CD4-positive, alpha-beta T cell (primary cell): ENCODE data around the gene IRF6. TPM values are rescaled to one million over a fixed set of nuclear protein-coding genes. Genes with fewer than 3 reads are reported as not detected.

ENCODE experiments used
- ATAC-seq: fragments of 200-7000 bp; cut with Tn5 transposase; one replicate; pipeline ENCODE4 v1.10.0; 2022; ENCODE audit warnings: mild to moderate bottlenecking; ENCODE audit not compliant: poor library complexity
- CTCF ChIA-PET: fragments of 350-600 bp; sonication (Branson Sonifier 250); formaldehyde crosslinking; loops from one replicate; lab custom pipeline; 2021; ENCODE audit warnings: antibody characterized with exemption, inconsistent platforms; lab: Charles Lee
- POLR2A ChIA-PET: fragments of 350-600 bp; sonication (Branson Sonifier 250); formaldehyde crosslinking; loops from one replicate; lab custom pipeline; 2021; ENCODE audit warnings: antibody characterized with exemption, inconsistent platforms; lab: Charles Lee
- DNase-seq, 14 experiments: peaks; one replicate each; pipeline ENCODE4 v3.0.0-alpha.2; 2013 to 2020; ENCODE audit warnings: mixed read lengths in 2 of 14
- H3K27ac ChIP-seq, 2 donors: one replicate each; pipeline versions ENCODE4 v1.5.1 to v1.7.0; 2013; ENCODE audit warnings: low read length in 2 of 2, low read depth in 1 of 2, mild to moderate bottlenecking in 1 of 2
- H3K27me3 ChIP-seq, 2 experiments: 1 replicate in 1 of 2; 2 replicates in 1 of 2; pipeline versions ENCODE4 v1.6.1 to v1.7.0; 2013; ENCODE audit warnings: low read length in 2 of 2, control low read depth in 1 of 2, mild to moderate bottlenecking in 1 of 2, moderate library complexity in 1 of 2; ENCODE audit not compliant: insufficient read depth in 2 of 2, control insufficient read depth in 1 of 2
- H3K36me3 ChIP-seq: one replicate; pipeline ENCODE4 v1.6.1; 2013; ENCODE audit warnings: low read length, control low read depth; ENCODE audit not compliant: insufficient read depth
- H3K4me1 ChIP-seq: one replicate; pipeline ENCODE4 v1.6.1; 2013; ENCODE audit warnings: low read length, control low read depth; ENCODE audit not compliant: insufficient read depth
- H3K4me3 ChIP-seq: one replicate; pipeline ENCODE4 v1.5.1; 2013; ENCODE audit warnings: mild to moderate bottlenecking, low read length, moderate library complexity
- H3K9me3 ChIP-seq, 2 experiments: 1 replicate in 1 of 2; 2 replicates in 1 of 2; pipeline versions ENCODE4 v1.6.1 to v1.7.0; 2013; ENCODE audit warnings: low read length in 2 of 2, mild to moderate bottlenecking in 2 of 2, control low read depth in 1 of 2, moderate library complexity in 1 of 2; ENCODE audit not compliant: control insufficient read depth in 1 of 2, insufficient read depth in 1 of 2
- H3K27ac Mint-ChIP-seq: one replicate; pipeline ENCODE4 v1.8.0; 2020; ENCODE audit warnings: mixed read lengths
- H3K27me3 Mint-ChIP-seq: one replicate; pipeline ENCODE4 v1.8.0; 2021; ENCODE audit warnings: mixed read lengths
- H3K36me3 Mint-ChIP-seq: one replicate; pipeline ENCODE4 v1.8.0; 2021; ENCODE audit warnings: low read depth, mixed read lengths
- H3K4me1 Mint-ChIP-seq: one replicate; pipeline ENCODE4 v1.8.0; 2021; ENCODE audit warnings: low read depth, mixed read lengths
- H3K4me3 Mint-ChIP-seq: one replicate; pipeline ENCODE4 v1.8.0; 2020; ENCODE audit warnings: mild to moderate bottlenecking, mixed read lengths
- H3K9me3 Mint-ChIP-seq: one replicate; pipeline ENCODE4 v1.8.0; 2020; ENCODE audit warnings: mixed read lengths
- intact Hi-C, 2 experiments: fragments of 100-400 bp; cut with DNase I in 1 of 2; cut with micrococcal nuclease in 1 of 2; formaldehyde crosslinking; loops; one replicate each; pipeline versions ENCODE4 v1.15.1 to v1.9.0; 2023 to 2025; cut with DNase I, micrococcal nuclease
- polyA plus RNA-seq, 2 donors: library from polyadenylated mRNA; unstranded; fragments of 120-200 nt; gene quantifications; one replicate each; pipeline ENCODE4 v1.2.1, GENCODE V29; 2013
- total RNA-seq, 174 experiments: library from RNA in 2 of 174; stranded (reverse) in 2 of 174; gene quantifications; one replicate each; pipeline ENCODE4 v1.2.3 and lab custom pipeline; 2021 to 2026
- TF ChIP-seq, protein P1 (sequence below): fragments of 200-600 bp; IDR thresholded peaks from one replicate; pipeline ENCODE4 v1.8.0; 2022; ENCODE audit warnings: antibody characterized with exemption, mild to moderate bottlenecking

Gene IRF6
- total RNA-seq = 1 to 10 TPM in 1 of 2 experiments, under 1 TPM in 1; 0.74 to 1.7 TPM
- 0.09 TPM for polyA plus RNA-seq (2013, experiment 1 of 2)
- polyA plus RNA-seq (2013, experiment 2 of 2) = 0.23 TPM
- total RNA-seq (lab: John Stamatoyannopoulos, UW) = 0 to 3.5 (median 0.28) reads per million in 172 experiments

DNA sequence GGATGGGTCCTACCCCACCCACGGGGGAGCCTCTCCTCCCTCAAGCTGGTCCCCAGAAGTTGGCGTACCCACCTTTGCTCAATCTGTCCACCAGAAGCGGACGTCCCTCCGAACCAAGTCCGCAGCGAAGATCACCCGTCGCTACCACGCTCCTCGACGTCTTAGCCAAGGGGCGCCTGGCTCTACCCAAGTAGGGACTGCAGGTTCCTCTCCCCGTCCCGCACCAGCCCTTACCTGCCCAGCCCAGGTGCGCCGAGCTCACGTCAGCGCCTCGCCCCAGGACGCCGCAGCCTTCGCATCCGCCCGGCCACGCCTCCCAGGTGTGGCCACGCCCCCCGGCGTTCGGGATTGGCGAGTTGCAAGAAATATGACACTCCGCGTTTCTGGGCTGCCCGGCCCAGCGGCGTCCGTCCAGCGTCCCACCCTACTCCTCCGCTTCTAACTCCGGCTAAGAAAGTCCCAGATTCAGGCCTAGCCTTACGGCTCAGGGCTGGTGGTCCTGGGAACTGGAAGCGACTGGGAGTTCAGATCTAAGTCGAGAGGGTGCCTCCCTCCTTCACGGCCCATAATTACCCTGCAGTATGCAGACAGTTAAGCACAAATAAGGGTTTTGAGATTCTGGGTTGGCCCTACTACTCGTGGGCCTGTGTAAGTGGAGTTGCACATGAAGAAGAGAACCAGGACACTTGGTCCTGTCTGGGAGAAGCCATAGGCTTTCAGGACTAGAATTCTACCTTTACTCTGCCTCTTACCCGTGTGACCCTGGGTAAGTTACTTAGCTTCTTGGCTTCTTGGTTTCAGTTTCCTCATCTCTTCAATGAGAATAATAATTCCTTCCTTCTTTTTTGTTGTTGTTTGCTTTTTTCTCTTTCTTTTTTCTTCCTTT, at the start of gene IRF6:
TSS of gene IRF6 (minus strand) at position 268 of the 886 bp plus-strand sequence. CDS start 4,729 bp downstream, outside the sequence.
- H3K4me1 Mint-ChIP-seq = peaks cover 8% of the 10 kb centered on the region
- Histone ChIP-seq H3K4me1 (peaks cover 8% of the 10 kb centered on the region), H3K36me3 (no peaks in the 10 kb centered on the region), H3K27ac (no peak within 1 kb of the TSS), H3K27me3 (peaks cover 4% of the 10 kb centered on the region in 2 experiments), H3K9me3 (peaks cover 0 to 4% of the 10 kb centered on the region in 2 experiments), H3K4me3 (peak within 1 kb of the TSS; percentile 45)
- peak; percentile 96 for ATAC-seq
- DNase-seq = peak; percentile 41 to 86 (median 68)
- H3K27ac Mint-ChIP-seq = peak within 1 kb of the TSS; percentile 65
- no peaks in the 10 kb centered on the region for H3K36me3 Mint-ChIP-seq
- H3K4me3 Mint-ChIP-seq = peak within 1 kb of the TSS; percentile 88
- ChIA-PET CTCF (interaction anchor here (0.6 to 3.3 kb wide), 4 partner anchors 12 to 113 kb away, joined by 3 to 18 read pairs (median 8); partner anchors contain the start of gene UTP25), POLR2A (interaction anchor here (0.7 to 1.4 kb wide), 5 partner anchors 11 to 55 kb away, joined by 3 to 6 read pairs (median 3); no protein-coding TSS in a partner anchor)
- H3K27me3 Mint-ChIP-seq = peaks cover 20% of the 10 kb centered on the region
- TF ChIP-seq, protein P1, sequence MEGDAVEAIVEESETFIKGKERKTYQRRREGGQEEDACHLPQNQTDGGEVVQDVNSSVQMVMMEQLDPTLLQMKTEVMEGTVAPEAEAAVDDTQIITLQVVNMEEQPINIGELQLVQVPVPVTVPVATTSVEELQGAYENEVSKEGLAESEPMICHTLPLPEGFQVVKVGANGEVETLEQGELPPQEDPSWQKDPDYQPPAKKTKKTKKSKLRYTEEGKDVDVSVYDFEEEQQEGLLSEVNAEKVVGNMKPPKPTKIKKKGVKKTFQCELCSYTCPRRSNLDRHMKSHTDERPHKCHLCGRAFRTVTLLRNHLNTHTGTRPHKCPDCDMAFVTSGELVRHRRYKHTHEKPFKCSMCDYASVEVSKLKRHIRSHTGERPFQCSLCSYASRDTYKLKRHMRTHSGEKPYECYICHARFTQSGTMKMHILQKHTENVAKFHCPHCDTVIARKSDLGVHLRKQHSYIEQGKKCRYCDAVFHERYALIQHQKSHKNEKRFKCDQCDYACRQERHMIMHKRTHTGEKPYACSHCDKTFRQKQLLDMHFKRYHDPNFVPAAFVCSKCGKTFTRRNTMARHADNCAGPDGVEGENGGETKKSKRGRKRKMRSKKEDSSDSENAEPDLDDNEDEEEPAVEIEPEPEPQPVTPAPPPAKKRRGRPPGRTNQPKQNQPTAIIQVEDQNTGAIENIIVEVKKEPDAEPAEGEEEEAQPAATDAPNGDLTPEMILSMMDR = no peak
- intact Hi-C loops = no loop called here
- no peaks in the 10 kb centered on the region for H3K9me3 Mint-ChIP-seq

DNA sequence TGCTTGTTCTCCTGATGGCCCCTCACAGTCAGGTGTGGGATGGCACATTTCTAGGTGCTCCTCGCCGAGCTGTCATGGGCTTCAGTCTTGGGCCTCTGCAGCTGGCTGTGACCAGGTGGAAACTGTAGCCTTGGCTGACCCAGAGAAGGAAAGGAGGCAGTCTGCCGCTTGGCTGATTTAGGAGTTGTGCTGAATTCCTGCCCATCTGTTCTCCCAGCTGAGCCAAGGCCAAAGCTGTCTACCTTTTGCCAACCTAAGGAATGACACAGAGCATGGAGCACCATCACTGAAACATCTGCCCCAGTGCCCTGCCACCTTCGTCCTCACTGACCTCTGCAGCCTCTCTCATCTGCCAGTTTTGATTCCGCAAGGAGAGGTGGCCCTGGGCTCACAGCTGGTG, 49.7 kb upstream of the IRF6 start:
- Mint-ChIP-seq H3K27ac (no peak overlapping the region), H3K27me3 (no peaks in the 10 kb centered on the region), H3K9me3 (no peaks in the 10 kb centered on the region), H3K4me1 (peaks cover 10% of the 10 kb centered on the region), H3K36me3 (peaks cover 54% of the 10 kb centered on the region), H3K4me3 (no peak overlapping the region)
- H3K4me1 ChIP-seq = no peaks in the 10 kb centered on the region
- peaks cover 30% of the 10 kb centered on the region for H3K36me3 ChIP-seq
- TF ChIP-seq, protein P1 = no peak
- DNase-seq (no peak), ATAC-seq (no peak)
- no peak overlapping the region for H3K4me3 ChIP-seq
- no peaks in the 10 kb centered on the region for H3K9me3 ChIP-seq
- intact Hi-C loops = no loop called here
- H3K27me3 ChIP-seq = no peaks in the 10 kb centered on the region
- ChIA-PET CTCF (interaction anchor here (0.6 kb wide), 1 partner anchor 11 kb away, joined by 6 read pairs; no protein-coding TSS in a partner anchor), POLR2A (no interaction called here)
- no peak overlapping the region for H3K27ac ChIP-seq

- Mint-ChIP-seq H3K4me1 (peaks cover 14% of the 10 kb centered on the region), H3K27ac (peak overlapping the region; percentile 56)
- intact Hi-C loops = no loop called here
These were observed 49.1 kb upstream of the IRF6 start for GRCh38 chr1:209855006-209855405.

More at GRCh38 chr1:209855006-209855405, 49.1 kb upstream of the IRF6 start:
- H3K27me3 Mint-ChIP-seq = no peaks in the 10 kb centered on the region
- H3K9me3 ChIP-seq = no peaks in the 10 kb centered on the region
- CTCF ChIA-PET = no interaction called here
- H3K36me3 ChIP-seq = peaks cover 37% of the 10 kb centered on the region
- TF ChIP-seq, protein P1 = no peak
- H3K4me3 ChIP-seq = no peak overlapping the region
- DNase-seq = no peak
- no peaks in the 10 kb centered on the region for H3K27me3 ChIP-seq
- H3K4me3 Mint-ChIP-seq = no peak overlapping the region
- POLR2A ChIA-PET = no interaction called here
- peaks cover 60% of the 10 kb centered on the region for H3K36me3 Mint-ChIP-seq
- ATAC-seq = no peak
- no peaks in the 10 kb centered on the region for H3K4me1 ChIP-seq
- H3K27ac ChIP-seq = no peak overlapping the region
- H3K9me3 Mint-ChIP-seq = no peaks in the 10 kb centered on the region
